Left lung (tissue), 10 donors: ENCODE results near the gene TET3. TPM values are rescaled to one million over a fixed set of nuclear protein-coding genes. Genes with fewer than 3 reads are reported as not detected.

Experiments
- ATAC-seq: fragments of 200-7000 bp; cut with Tn5 transposase; one replicate; pipeline ENCODE4 v1.9.1; 2020; ENCODE audit warnings: moderate library complexity
- DNase-seq, 4 donors: peaks; one replicate each; pipeline ENCODE4 v3.0.0-alpha.2; 2013 to 2020
- H3K27ac ChIP-seq, 2 donors: fragments of 200-600 bp; sonication (generic) in 1 of 2; one replicate each; pipeline versions ENCODE4 v1.5.0 to v1.8.0; 2020 to 2021
- H3K27me3 ChIP-seq, 2 donors: fragments of 200-600 bp; sonication (generic) in 1 of 2; one replicate each; pipeline versions ENCODE4 v1.5.0 to v1.8.0; 2020 to 2021
- H3K36me3 ChIP-seq, 2 donors: fragments of 200-600 bp; sonication (generic) in 1 of 2; one replicate each; pipeline versions ENCODE4 v1.5.0 to v1.8.0; 2020 to 2021
- H3K4me1 ChIP-seq, 2 donors: fragments of 200-600 bp; one replicate each; pipeline ENCODE4 v1.8.0; 2021
- H3K4me3 ChIP-seq, 2 donors: fragments of 200-600 bp; sonication (generic) in 1 of 2; one replicate each; pipeline versions ENCODE4 v1.5.0 to v1.8.0; 2020 to 2021; ENCODE audit warnings: mild to moderate bottlenecking in 1 of 2
- H3K9me3 ChIP-seq, 2 donors: fragments of 200-600 bp; sonication (generic) in 1 of 2; one replicate each; pipeline versions ENCODE4 v1.5.0 to v1.8.0; 2020 to 2021
- CTCF ChIP-seq, 2 donors: fragments of 200-600 bp; sonication (generic) in 1 of 2; IDR thresholded peaks; one replicate each; pipeline versions ENCODE4 v1.5.0 to v1.8.0; 2021; ENCODE audit warnings: antibody characterized with exemption in 2 of 2
- intact Hi-C, 2 donors: fragments of 100-400 bp; cut with DNase I; formaldehyde crosslinking; loops; one replicate each; pipeline versions ENCODE4 v1.11.2 to v1.14.2; 2022
- polyA plus RNA-seq, 6 donors: library from polyadenylated mRNA; unstranded; fragments of 120-200 nt; gene quantifications; one replicate each; pipeline ENCODE4 v1.2.1, GENCODE V29; 2013; ENCODE audit not compliant: insufficient read length in 6 of 6
- total RNA-seq, 2 donors: library from RNA; stranded (reverse); fragmentation: NEBNext Ultra II Directional; extraction: Animal tissue kit (Norgen Biotek cat#: 25700); gene quantifications; one replicate each; pipeline ENCODE4 v1.2.1, GENCODE V29; 2021
- donor health status: DM: no; HTN: yes; CAD: no.
- donor health status: DM: no; HTN: no; CAD: no.

The TET3 gene
- total and polyA plus RNA-seq, 8 donors, result 16.6 to 32.1 (median 19.7) TPM

GRCh38 chr2:73990531-73990930 is 5.8 kb downstream of the TET3 start:
- Histone ChIP-seq H3K27me3 (no peaks in the 10 kb centered on the region), H3K36me3 (peaks cover 0 to 19% of the 10 kb centered on the region in 2 donors), H3K27ac (no peak overlapping the region), H3K9me3 (no peaks in the 10 kb centered on the region), H3K4me1 (peaks cover 17 to 98% of the 10 kb centered on the region in 2 donors), H3K4me3 (no peak overlapping the region)
- DNase-seq (no peak), ATAC-seq (no peak)
- TF ChIP-seq CTCF (IDR thresholded peaks at IDR 0.05), result no peak
- intact Hi-C loops, result no loop called here

GRCh38 chr2:73992036-73992435 is 7.3 kb downstream of the TET3 start:
- TF ChIP-seq CTCF (IDR thresholded peaks at IDR 0.05), result no peak
- no peak overlapping the region for H3K27ac ChIP-seq
- no peaks in the 10 kb centered on the region for H3K27me3 ChIP-seq
- no peaks in the 10 kb centered on the region for H3K9me3 ChIP-seq
- ATAC-seq (no peak), DNase-seq (no peak)
- no peak overlapping the region for H3K4me3 ChIP-seq
- peaks cover 0 to 9% of the 10 kb centered on the region in 2 donors for H3K36me3 ChIP-seq
- H3K4me1 ChIP-seq, result peaks cover 17 to 89% of the 10 kb centered on the region in 2 donors
- intact Hi-C loops, result no loop called here

- peak; percentile 70 for ATAC-seq
- peaks cover 5 to 83% of the 10 kb centered on the region in 2 donors for H3K4me1 ChIP-seq
- no peak for DNase-seq
- H3K27me3 ChIP-seq, result no peaks in the 10 kb centered on the region
- intact Hi-C loops, result no loop called here
- no peak overlapping the region for H3K4me3 ChIP-seq
- no peaks in the 10 kb centered on the region for H3K9me3 ChIP-seq
- no peak for TF ChIP-seq CTCF (IDR thresholded peaks at IDR 0.05)
- peaks cover 0 to 9% of the 10 kb centered on the region in 2 donors for H3K36me3 ChIP-seq
- H3K27ac ChIP-seq, result peak overlapping the region in 1 of 2 donors; percentile 45
Observed at GRCh38 chr2:73993376-73993775, 8.7 kb downstream of the TET3 start.

GRCh38 chr2:73993778-73994177 is 9.1 kb downstream of the TET3 start:
- peaks cover 3 to 81% of the 10 kb centered on the region in 2 donors for H3K4me1 ChIP-seq
- no peaks in the 10 kb centered on the region for H3K27me3 ChIP-seq
- H3K4me3 ChIP-seq, result no peak overlapping the region
- H3K27ac ChIP-seq, result peak overlapping the region in 1 of 2 donors; percentile 45
- intact Hi-C loops, result no loop called here
- ATAC-seq (peak; percentile 39), DNase-seq (no peak)
- H3K36me3 ChIP-seq, result peaks cover 0 to 11% of the 10 kb centered on the region in 2 donors
- H3K9me3 ChIP-seq, result no peaks in the 10 kb centered on the region
- TF ChIP-seq CTCF (IDR thresholded peaks at IDR 0.05), result no peak

GRCh38 chr2:73994178-73994831 is 9.6 kb downstream of the TET3 start:
- DNase-seq, result no peak
- peaks cover 3 to 81% of the 10 kb centered on the region in 2 donors for H3K4me1 ChIP-seq
- H3K9me3 ChIP-seq, result no peaks in the 10 kb centered on the region
- H3K27ac ChIP-seq, result peak overlapping the region in 1 of 2 donors; percentile 45
- no peaks in the 10 kb centered on the region for H3K27me3 ChIP-seq
- no peak overlapping the region for H3K4me3 ChIP-seq
- TF ChIP-seq CTCF (IDR thresholded peaks at IDR 0.05), result no peak
- peak; percentile 59 for ATAC-seq
- H3K36me3 ChIP-seq, result peaks cover 0 to 15% of the 10 kb centered on the region in 2 donors
- intact Hi-C loops, result no loop called here
